HG03521 (cell line): Measurements from ENCODE around the gene ADGRD1.

Experiments
- ATAC-seq: cut with Tn5 transposase; IDR thresholded peaks from one replicate; pipeline ENCODE4 v1.9.1; 2021; ENCODE audit warnings: mild to moderate bottlenecking, moderate library complexity; ENCODE audit not compliant: unreplicated experiment

ADGRD1 gene

DNA sequence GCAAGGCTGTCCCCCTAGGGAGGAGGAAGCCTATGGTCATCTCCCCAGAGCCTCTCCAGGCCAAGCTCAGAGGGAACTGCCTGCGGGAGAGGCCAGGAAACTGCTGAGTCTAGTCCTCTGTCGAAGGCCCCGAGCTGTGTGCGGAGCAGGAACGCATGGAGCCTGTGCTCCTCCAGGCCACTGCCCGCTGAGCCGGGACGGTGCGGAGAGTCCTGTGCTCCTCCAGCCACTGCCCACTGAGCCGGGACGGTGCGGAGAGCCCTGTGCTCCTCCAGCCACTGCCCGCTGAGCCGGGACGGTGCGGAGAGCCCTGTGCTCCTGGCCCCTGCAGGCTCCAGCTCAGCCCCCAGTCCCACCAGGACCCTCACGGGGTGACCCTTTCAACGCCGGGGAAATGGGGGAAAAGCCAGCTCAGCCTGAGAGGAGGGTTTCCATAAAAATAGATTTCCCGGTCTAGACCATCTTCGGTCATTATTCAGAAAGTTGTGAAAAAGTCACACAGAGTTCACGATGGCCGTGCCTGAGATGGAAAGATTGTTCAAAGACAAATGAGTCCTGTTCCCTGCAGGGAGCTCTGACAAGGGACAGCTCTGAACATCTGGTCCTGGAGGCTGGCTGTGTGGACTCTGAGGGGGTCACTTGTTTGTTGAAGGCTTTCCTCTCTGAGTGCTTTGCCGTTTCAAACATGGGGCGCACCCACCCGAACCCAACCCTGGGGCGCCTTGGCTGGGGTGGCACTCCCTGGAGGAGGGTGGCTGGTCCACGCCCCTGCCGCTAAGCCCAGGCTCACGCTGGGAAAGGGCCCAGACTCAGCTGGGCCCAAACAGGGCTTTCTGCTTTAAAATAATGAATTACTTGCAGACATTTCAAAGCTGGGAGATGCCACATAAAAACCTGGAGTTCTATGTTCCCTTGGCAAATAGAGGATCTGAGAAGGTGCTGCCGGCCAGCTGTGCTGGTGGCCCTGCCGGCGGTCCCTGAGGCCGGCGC is 85.5 kb downstream of the ADGRD1 start:
- ATAC-seq: no peak

DNA sequence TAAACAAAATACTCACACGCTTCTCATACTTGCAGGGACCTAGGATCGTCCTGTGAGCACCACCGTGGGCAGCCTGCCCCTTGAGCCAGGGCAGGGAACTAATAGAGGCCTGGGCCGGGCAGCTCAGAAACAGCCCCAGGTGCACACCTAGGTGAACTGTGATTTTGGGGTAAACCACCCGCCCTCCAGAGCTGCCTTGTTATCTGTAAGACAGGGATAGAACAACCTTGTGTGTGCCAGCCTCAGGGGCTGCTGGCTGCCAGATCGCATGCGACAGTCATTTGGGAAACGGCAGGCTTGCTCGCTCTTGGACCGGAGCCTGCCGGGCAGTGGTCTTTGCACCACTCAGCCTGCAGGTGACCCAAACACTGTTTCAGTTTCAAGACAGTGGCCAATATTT is 86.8 kb downstream of the ADGRD1 start:
- no peak for ATAC-seq

DNA sequence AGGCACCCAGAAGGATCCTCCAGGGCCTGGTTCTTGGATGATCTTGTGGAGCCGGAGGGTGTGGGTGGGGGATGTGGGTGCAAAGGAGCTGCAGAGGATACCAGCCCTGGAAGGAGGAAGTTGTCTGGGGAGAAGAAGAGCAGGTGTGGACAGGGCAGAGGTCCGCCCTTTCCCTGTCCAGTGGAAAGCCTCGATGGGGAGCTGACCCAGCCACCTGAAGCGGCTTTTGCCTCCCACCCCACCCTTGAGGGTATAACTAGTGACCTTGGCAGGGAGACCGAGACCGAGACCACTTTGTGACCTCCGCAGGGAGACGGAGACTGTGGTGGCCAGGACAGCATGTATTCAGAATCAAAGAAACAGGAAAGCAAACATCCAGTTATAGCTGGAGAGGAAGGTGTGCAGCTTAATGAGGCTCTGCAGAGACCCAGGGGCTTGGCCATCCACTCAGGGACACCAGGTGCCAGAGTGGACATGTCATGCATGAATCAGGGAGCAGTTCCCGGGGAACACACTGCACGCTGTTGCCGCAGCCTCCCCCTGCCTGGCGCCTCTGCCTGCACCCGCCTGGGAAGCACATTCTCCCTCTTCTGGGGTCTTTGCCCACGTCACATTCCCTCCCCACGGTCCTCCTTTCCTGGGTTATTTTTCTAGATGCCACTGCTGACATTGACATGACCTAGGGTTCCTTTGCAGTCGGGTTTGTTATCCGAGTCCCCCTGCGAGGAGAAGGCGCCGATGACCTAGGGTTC is 87.7 kb downstream of the ADGRD1 start:
- no peak for ATAC-seq

DNA sequence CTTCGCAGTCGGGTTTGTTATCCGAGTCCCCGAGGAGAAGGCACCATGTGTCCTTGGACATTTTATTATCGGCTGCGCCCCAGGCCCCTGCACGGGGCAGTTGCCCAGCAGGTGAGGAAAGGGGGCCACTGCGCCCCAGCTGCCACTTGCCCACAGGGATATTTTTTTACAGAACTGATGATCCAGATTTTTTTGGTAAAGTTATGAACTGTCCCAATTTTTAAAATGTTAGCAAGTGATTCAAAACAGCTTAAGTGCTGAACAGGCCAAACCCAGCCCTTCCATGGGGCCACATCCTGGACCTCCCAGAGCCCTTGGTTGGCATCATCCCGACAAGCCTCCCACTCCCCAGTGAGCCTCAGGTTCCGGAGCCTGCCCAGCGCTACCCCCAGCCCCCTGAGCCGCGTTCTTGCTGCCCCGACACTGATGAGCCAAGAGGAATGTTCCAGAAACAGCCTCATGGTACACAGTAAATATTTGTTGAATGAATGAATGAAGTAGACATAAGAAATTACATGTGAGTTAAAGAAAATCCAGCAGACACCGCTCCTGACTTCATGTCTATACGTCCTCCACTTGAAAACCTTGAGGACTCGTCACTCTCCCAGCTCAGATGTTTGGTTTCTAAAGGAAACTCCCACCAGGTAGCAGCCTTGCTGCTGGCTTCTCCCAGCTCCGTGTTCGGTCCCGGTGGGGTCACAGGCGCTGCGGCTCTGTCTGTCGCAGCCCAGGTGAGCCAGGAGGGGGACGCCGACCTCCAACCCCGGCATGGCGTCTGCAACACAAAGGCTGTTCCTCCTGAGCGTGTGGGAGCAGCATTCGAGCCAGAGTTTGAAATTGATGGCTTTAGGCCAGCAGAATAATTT is 88.5 kb downstream of the ADGRD1 start:
- ATAC-seq: no peak

DNA sequence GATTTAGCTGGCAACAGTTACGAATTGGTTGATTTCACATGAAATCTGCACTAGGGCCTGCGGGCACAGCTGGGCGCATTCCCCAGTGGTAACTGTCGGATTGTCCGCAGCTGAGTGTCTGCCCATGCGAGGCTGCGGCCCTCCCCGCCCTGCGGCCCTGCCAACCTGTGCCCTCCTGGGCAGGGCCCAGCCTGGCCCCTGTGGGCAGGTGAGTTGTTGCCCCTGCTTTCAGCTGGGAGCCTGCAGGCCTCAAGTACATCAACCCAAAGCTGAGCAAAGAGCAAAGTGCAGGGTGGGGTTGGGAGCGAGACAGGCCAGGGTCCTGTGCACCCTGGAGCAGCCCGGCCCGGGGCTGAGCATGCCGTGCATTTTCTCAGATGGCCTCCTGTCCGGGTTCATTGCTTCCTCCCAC is 89.1 kb downstream of the ADGRD1 start:
- ATAC-seq: no peak

DNA sequence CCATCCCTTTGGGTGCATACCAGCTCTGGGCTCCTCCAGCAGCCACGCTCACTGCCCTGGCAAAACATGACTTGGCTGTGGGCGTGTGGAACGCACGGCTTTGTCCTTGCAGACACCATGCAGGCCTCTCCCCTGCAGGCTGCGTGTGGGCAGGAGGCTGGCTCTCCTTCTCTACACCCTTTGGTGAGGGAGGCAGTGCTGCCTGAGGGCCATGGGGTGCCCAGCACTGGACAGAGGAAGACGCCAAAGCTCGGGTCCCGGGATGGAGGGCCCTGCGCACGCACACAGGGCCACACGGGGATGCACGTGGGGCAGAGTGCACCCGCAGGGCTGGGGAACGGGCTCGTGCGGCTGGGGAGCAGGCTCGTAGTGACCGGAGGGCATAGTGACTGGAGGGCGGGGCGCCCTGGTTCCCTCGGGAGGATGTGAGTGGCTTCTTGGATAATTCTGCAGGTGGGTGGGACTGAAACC is 89.7 kb downstream of the ADGRD1 start:
- no peak for ATAC-seq

DNA sequence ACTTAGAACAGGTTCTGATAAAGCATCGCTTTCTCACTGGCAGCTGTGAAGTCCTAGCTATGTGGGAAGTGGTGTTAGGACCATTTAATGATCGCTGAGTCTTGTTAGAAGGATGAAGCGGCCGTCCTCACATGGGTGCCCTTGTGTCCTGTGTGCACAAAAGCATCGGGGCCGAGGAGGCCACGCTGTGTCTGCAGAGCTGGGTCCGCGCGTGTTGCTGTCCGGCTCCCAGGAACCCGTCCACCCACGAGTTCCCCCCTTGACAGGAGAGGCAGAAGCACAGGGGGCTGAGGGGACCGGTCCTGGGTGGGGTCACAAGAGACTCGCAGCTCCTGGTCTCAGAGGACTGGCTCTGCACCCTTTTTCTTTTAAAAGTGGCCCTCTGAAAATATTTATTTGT is 90.4 kb downstream of the ADGRD1 start:
- no peak for ATAC-seq

DNA sequence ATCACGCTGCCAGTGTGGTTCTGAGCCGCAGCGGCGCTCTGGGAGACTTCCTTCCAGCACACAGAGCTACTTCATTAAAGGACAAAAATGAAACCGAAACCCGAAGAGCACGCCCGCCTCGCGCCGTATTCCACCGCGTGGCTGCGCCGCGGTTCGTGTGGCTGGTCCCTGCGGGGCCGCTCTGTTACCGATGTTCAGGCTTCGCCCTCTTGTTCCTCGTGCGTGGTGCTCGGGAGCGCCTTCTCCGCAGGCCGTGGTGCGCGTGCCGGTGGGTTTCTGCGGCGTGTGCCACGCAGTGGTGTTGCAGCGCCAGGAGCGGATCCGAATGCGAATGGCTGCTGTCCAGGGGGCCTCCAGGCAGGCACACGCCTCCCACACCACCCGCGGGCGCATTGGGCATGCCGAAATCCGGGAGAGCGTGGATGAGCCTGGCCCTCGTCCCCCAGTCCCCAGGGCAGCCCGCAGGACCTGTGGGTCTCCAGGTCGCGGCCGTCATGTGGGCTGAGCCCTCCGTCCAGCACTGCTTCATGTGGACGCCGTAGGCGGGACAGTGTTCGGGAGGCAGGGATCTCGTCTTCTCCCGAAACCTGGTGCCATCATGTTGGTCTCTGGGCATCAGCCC is 91.2 kb downstream of the ADGRD1 start:
- ATAC-seq: no peak

DNA sequence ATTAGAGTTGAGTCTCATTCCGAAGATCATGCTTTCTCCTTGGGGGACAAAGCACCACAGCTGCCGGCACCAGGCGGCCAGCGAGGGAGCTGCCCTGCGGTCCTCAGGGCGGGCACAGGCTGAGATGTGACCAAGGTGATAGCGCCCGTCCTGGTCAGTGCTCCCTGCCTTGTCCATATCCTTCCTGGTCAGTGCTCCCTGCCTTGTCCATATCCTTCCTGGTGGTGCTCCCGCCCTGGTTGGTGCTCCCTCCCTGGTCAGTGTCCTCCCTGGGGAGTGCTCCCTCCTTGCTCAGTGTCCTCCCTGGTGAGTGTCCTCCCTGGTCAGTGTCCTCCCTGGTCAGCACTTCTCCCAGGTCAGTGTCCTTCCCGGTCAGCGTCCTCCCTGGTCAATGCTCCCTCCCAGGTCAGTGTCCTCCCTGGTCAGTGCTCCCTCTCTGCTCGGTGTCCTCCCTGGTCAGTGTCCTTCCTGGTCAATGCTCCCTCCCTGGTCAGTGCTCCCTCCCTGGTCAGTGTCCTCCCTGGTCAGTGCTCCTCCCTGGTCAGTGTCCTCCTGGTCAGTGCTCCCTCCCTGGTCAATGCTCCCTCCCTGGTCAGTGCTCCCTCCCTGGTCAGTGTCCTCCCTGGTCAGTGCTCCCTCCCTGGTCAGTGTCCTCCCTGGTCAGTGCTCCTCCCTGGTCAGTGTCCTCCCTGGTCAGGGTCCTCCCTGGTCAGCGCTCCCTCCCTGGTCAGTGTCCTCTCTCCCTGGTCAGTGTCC is 92.2 kb downstream of the ADGRD1 start:
- ATAC-seq: no peak

DNA sequence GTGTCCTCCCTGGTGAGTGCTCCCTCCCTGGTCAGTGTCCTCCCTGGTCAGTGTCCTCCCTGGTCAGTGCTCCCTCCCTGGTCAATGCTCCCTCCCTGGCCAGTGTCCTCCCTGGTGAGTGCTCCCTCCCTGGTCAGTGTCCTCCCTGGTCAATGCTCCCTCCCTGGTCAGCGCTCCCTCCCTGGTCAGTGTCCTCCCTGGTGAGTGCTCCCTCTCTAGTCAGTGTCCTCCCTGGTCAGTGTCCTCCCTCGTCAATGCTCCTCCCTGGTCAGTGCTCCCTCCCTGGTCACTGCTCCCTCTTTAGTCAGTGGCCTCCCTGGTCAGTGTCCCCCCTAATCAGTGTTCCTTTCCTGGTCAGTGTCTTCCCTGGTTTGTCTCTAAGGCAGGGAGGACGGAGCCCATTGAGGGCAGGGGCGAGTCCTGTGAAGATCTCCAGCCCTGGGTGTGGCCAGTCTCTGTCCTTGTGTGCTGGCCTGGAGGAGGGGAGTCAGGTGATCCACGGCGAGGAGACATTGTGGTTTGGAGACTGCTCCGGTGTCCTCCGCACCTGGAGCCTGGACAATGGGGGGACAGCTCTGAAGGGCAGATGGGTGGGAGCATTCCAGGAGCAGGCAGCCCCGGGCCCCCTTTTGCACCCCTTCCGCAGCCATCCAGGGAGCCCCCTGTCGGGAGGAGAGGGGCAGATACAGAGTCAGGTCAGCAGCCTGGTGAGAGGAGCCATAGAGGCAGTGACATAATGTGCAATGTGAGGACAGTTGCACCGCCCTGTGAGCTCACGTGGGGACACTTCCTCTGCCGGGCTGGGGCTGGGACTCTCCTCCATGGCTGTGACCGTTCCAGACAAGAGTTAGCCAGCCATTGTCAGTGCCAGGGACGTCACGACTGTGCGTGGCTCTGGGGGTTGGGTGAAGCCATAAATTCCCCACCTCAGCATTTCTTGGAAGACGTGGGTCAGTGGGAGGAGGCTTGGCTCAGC is 93.4 kb downstream of the ADGRD1 start:
- no peak for ATAC-seq

DNA sequence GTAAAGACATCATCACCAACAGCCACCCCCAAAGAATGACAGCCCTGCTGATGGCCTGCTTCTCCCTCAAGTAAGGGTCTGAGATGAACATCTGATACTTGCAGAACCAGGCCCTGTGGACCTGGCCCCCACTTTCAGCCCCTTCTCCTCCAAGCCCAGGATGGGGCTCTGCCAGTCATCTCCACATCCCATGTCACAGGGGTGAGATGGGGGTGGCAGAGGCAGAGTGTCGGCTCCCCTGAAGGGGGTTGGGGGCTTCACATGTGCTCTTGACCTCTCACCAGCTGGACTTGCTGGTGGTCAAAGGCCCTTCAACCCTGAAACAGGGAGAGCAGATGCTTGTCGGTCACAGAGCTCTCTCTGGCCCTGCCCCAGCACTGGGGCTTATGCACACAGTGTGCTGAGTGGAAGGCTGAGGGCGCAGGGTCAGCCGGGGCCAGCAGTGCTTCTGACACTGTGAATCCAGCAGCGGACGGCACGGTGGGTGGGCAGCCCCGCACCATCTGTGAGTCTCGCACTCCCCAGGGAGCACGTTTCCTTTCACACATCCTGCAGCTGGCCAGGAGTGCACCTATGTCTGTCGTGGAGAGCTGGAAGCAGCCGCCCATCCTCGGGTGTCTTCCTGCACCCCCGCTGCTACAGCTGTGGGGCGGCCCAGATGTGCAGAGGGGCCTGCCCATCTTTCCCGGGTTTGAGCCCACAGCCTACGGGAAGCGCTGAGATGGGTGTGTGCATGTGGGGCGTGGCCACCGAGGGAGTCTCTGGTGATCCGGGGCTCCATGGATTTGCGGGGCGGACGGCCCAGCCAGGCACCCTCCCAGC is 94.3 kb downstream of the ADGRD1 start:
- no peak for ATAC-seq

DNA sequence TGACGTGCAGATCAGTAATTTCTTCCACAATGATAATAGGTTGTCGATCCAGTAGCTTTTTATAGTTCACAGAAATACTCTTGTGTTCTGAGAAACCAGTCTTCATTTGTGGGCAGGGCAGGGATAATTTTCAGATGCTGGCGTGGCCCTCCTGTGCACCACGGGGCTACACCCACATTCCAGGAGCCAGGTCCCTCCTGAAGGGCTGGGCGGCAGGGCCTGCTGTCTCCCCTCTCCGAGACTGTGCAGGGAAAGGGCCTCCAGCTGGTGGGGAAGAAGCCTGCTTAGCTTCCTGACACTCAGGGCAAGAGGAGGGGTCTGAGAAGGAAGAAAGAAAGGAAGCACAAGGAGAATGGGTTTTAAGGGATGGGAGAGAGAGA is 94.9 kb downstream of the ADGRD1 start:
- no peak for ATAC-seq

DNA sequence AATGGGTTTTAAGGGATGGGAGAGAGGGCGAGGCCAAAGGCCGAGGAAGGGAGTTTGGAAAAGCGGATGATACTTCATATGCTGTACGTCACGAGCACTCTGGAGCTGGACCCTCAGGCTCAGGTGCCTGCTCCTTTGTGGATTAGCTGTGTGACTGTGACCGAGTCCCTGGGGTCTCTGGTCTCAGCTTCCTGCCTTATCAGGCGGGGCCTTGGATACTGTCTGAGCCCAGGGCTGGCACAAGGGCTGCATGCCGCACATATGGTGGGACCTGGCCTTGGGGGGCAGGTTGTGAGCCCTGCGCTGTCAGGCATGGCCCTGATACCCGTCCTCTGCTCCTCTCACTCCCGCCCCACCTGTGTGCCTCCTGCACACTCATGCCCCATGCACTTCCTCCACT is 95.3 kb downstream of the ADGRD1 start:
- ATAC-seq: no peak

DNA sequence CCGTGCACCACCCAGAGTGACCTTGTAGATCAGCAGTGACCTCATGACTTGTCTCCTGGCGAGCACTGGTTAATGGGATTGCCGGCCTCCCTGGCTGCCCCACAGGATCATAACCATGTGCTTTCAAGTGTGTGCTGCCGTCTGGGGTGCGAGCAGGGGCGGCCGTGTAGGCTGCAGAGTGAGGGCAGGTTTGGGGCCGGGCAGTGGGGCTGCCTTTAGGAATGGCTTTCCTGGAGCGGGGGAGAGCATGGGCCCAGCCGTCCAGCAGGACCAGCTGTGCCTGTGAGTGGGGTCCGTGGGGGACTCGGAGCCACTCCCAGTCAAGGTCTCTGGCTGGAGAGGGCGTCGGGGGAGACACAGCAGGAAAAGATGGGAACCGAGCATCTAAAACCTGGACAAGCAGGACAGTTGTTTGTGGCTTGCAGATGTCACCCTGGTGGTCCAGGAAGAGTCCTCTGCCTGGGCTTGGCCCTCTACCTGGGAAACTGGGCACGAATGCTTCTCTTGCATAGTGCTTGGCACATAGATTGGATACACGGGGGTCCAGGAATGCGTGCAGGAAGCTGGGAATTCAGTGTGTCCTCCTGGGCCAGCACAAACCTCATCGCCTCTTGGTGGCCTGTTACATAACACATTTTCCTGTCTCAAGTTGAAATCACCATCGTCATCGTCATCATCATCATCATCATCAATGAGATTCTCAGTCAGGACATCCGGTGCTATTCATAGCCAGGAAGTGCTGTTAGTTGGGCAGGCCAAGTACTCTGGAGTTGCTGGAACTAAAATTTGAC is 96.0 kb downstream of the ADGRD1 start:
- no peak for ATAC-seq

DNA sequence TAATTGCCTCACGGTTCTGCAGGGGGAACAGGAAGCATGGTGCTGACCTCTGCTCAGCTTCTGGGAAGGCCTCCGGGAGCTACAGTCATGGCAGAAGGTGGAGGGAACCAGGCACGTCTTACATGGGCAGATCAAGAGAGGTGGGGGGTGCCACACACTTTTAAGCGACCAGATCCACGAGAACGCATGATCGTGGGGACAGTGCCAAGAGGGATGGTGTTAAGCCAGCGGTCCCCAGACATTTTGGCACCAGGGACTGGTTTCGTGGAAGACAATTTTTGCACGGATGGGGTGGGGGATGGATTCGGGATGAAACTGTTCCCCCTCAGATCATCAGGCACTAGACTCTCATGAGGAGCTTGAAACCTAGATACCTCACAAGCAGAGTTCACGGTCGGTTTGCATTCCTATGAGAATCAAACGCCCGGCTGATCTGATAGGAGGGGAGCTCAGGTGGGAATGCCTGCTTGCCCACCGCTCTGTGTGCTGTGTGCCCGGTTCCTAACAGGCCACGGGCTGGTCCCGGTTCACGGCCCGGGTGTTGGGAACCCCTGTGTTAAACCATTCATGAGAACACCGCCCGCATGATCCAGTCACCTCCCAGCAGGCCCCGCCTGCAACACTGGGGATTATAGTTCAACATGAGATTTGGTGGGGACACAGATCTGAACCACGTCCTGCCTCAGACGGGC is 96.9 kb downstream of the ADGRD1 start:
- ATAC-seq: no peak

DNA sequence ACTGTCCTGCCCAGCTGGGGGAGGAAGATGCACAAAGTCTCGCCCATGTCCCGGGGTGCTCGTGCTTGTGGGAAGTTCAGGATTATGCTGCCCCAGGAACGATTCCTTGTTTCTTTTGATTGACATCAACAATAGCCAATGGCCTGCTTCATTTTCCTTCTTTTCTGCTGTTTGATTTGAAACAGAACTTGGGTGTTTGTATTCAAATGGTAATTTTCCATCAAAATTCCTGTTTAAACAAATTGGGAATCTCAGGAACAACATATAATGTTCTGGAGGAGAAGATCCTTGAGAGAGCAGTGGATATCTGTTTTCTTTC is 97.4 kb downstream of the ADGRD1 start:
- ATAC-seq: no peak
